Endothelial cell (in vitro differentiated cells): ENCODE results near the gene SOX13. TPM values are rescaled to one million over a fixed set of nuclear protein-coding genes. Genes with fewer than 3 reads are reported as not detected.

Experiments used
- DNase-seq: peaks from one replicate; pipeline ENCODE4 v3.0.0; 2021; ENCODE audit warnings: low spot score
- H3K27ac Mint-ChIP-seq: one replicate; pipeline ENCODE4 v1.8.0; 2021; ENCODE audit warnings: mixed read lengths, inconsistent platforms; ENCODE audit not compliant: unreplicated experiment
- H3K27me3 Mint-ChIP-seq: one replicate; pipeline ENCODE4 v1.8.0; 2021; ENCODE audit warnings: mild to moderate bottlenecking, moderate library complexity, mixed read lengths, inconsistent platforms; ENCODE audit not compliant: unreplicated experiment
- H3K36me3 Mint-ChIP-seq: one replicate; pipeline ENCODE4 v1.8.0; 2021; ENCODE audit warnings: mild to moderate bottlenecking, low read depth, mixed read lengths, inconsistent platforms; ENCODE audit not compliant: unreplicated experiment
- H3K4me1 Mint-ChIP-seq: one replicate; pipeline ENCODE4 v1.8.0; 2021; ENCODE audit warnings: mild to moderate bottlenecking, mixed read lengths, inconsistent platforms; ENCODE audit not compliant: unreplicated experiment
- H3K4me3 Mint-ChIP-seq: one replicate; pipeline ENCODE4 v1.8.0; 2021; ENCODE audit warnings: mild to moderate bottlenecking, mixed read lengths, inconsistent platforms; ENCODE audit not compliant: unreplicated experiment
- H3K9me3 Mint-ChIP-seq: one replicate; pipeline ENCODE4 v1.8.0; 2021; ENCODE audit warnings: mixed read lengths, inconsistent platforms; ENCODE audit not compliant: unreplicated experiment
- total RNA-seq: library from RNA; stranded (reverse); fragmentation: NEBNext Ultra II Directional; extraction: Animal tissue kit (Norgen Biotek cat#: 25700); gene quantifications from one replicate; pipeline ENCODE4 v1.2.1, GENCODE V29; 2021; ENCODE audit not compliant: unreplicated experiment
- TF ChIP-seq, protein P1 (sequence below): fragments of 200-600 bp; sonication (generic); IDR thresholded peaks from one replicate; pipeline ENCODE4 v1.5.0; 2021; ENCODE audit warnings: antibody characterized with exemption; ENCODE audit not compliant: unreplicated experiment

Gene SOX13
- total RNA-seq, 1 donor from 2014 or later: 107 TPM

DNA sequence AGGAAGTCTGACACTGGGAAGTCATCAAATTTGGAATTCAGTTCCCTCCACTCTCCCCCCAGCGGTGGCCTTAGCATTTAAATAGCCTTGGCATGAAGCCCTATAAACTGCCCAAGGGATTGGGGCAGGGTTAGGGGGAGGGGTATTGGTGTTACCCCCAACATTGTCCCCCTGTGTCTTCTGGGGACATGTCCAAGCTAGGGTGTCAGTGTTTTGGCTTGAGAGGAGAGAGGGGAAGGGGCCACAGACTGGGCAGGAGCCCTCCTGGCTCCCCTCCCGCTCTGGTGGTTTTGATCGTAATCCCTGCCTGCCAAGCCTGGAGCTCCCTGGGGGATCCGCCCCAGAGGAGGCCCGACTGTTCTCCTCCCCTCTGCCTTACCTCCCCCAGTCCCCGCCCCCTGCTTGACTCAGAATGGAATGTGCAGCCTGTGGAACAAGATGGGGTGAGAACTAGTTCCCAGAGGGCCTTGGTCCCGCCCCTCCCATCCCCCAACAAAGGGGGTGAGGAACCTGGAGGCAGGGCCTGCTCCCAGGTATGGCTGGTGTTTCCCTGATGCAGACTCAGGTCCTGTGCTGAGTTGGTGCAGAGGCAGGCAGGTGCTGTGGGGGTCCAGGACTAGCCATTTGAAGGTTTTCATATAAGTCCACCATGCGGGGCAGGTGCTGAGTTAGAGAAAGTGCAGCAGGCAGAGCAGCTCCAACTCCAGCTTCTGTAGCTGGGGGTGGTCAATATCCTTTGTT is 7.4 kb downstream of the SOX13 start:
- H3K27me3 Mint-ChIP-seq: peaks cover 9% of the 10 kb centered on the region
- peaks cover 14% of the 10 kb centered on the region for H3K36me3 Mint-ChIP-seq
- H3K4me1 Mint-ChIP-seq: peaks cover 62% of the 10 kb centered on the region
- no peaks in the 10 kb centered on the region for H3K9me3 Mint-ChIP-seq
- DNase-seq: no peak
- TF ChIP-seq, protein P1, sequence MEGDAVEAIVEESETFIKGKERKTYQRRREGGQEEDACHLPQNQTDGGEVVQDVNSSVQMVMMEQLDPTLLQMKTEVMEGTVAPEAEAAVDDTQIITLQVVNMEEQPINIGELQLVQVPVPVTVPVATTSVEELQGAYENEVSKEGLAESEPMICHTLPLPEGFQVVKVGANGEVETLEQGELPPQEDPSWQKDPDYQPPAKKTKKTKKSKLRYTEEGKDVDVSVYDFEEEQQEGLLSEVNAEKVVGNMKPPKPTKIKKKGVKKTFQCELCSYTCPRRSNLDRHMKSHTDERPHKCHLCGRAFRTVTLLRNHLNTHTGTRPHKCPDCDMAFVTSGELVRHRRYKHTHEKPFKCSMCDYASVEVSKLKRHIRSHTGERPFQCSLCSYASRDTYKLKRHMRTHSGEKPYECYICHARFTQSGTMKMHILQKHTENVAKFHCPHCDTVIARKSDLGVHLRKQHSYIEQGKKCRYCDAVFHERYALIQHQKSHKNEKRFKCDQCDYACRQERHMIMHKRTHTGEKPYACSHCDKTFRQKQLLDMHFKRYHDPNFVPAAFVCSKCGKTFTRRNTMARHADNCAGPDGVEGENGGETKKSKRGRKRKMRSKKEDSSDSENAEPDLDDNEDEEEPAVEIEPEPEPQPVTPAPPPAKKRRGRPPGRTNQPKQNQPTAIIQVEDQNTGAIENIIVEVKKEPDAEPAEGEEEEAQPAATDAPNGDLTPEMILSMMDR: no peak
- peak overlapping the region; percentile 20 for H3K27ac Mint-ChIP-seq
- H3K4me3 Mint-ChIP-seq: peak overlapping the region; percentile 27

GRCh38 chr1:204081164-204081790 is 8.4 kb downstream of the SOX13 start:
- H3K27me3 Mint-ChIP-seq: peaks cover 9% of the 10 kb centered on the region
- H3K4me1 Mint-ChIP-seq: peaks cover 53% of the 10 kb centered on the region
- H3K36me3 Mint-ChIP-seq: peaks cover 9% of the 10 kb centered on the region
- no peaks in the 10 kb centered on the region for H3K9me3 Mint-ChIP-seq
- H3K4me3 Mint-ChIP-seq: no peak overlapping the region
- no peak overlapping the region for H3K27ac Mint-ChIP-seq
- DNase-seq: no peak
- TF ChIP-seq, protein P1: no peak

- Mint-ChIP-seq H3K36me3 (peaks cover 9% of the 10 kb centered on the region), H3K9me3 (no peaks in the 10 kb centered on the region), H3K4me3 (no peak overlapping the region), H3K27ac (peak overlapping the region; percentile 57), H3K27me3 (peaks cover 9% of the 10 kb centered on the region), H3K4me1 (peaks cover 49% of the 10 kb centered on the region)
- TF ChIP-seq, protein P1: no peak
- no peak for DNase-seq
These were observed 9.0 kb downstream of the SOX13 start for GRCh38 chr1:204081791-204082513.

DNA sequence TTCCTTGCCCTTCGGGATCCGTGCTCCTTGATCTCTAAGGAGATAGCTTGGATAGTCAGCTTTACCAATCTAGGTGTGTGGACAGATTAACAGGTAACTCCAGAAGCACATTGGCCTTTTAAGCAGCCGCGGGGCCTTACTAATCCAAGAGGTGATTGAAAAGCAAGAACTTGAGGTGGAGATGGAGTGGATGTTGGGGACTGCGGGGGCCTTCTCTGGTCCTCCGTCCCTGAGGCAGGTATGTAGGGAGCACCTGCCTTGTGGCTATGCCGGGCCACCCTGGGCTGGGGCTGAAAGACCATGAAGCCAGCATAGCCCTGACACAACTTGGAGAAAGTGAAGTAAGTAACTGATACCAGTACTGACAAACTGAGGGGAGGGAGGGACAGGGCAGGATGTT is 10.6 kb downstream of the SOX13 start:
- H3K36me3 Mint-ChIP-seq: peaks cover 9% of the 10 kb centered on the region
- H3K9me3 Mint-ChIP-seq: no peaks in the 10 kb centered on the region
- no peak for DNase-seq
- peaks cover 41% of the 10 kb centered on the region for H3K4me1 Mint-ChIP-seq
- H3K4me3 Mint-ChIP-seq: no peak overlapping the region
- TF ChIP-seq, protein P1: no peak
- H3K27ac Mint-ChIP-seq: no peak overlapping the region
- peaks cover 7% of the 10 kb centered on the region for H3K27me3 Mint-ChIP-seq
